ENCODE data around the gene SNRNP27. TPM values are rescaled to one million over a fixed set of nuclear protein-coding genes. Genes with fewer than 3 reads are reported as not detected.

Gene SNRNP27
- total and polyA plus RNA-seq, 3 donors from 2014 or later = 43.8 to 78.3 (median 77.1) TPM

GRCh38 chr2:69944756-69945155 is 51.0 kb downstream of the SNRNP27 start:
- intact Hi-C loops (cut with DNase I; ENCODE audit: low total_unique reads) = no loop called here
- no peak for DNase-seq
- Histone ChIP-seq H3K9me3 (no peaks in the 10 kb centered on the region), H3K4me3 (no peak overlapping the region), H3K36me3 (ENCODE audit: low read depth, missing control alignments) (no peaks in the 10 kb centered on the region), H3K4me1 (peaks cover 8% of the 10 kb centered on the region), H3K27me3 (no peaks in the 10 kb centered on the region), H3K27ac (no peak overlapping the region)
- WGBS, 2 donors = 96 to 98% methylated on average over 7 of the region's 7 CpGs
- TF ChIP-seq POLR2A (IDR thresholded peaks at IDR 0.05) = no peak
- no peak for TF ChIP-seq CTCF (IDR thresholded peaks at IDR 0.05)

- H3K4me3 ChIP-seq = no peak overlapping the region
- intact Hi-C loops (cut with DNase I; ENCODE audit: low total_unique reads) = no loop called here
- no peaks in the 10 kb centered on the region for H3K36me3 ChIP-seq (ENCODE audit: low read depth, missing control alignments)
- H3K27ac ChIP-seq = no peak overlapping the region
- no peaks in the 10 kb centered on the region for H3K27me3 ChIP-seq
- whole genome bisulfite sequencing, 2 donors = 90 to 93% methylated on average over 7 to 8 of the region's 8 CpGs
- no peak for TF ChIP-seq POLR2A (IDR thresholded peaks at IDR 0.05)
- no peak for TF ChIP-seq CTCF (IDR thresholded peaks at IDR 0.05)
- peaks cover 8% of the 10 kb centered on the region for H3K4me1 ChIP-seq
- H3K9me3 ChIP-seq = no peaks in the 10 kb centered on the region
- DNase-seq = no peak
Observed at GRCh38 chr2:69945441-69945840, 51.7 kb downstream of the SNRNP27 start.

- no peak overlapping the region for H3K27ac ChIP-seq
- no peaks in the 10 kb centered on the region for H3K27me3 ChIP-seq
- peaks cover 8% of the 10 kb centered on the region for H3K4me1 ChIP-seq
- TF ChIP-seq POLR2A (IDR thresholded peaks at IDR 0.05) (no peak), CTCF (IDR thresholded peaks at IDR 0.05) (no peak)
- H3K4me3 ChIP-seq = no peak overlapping the region
- intact Hi-C loops (cut with DNase I; ENCODE audit: low total_unique reads) = no loop called here
- WGBS, 2 donors = 87 to 88% methylated on average over 5 to 8 of the region's 8 CpGs
- no peaks in the 10 kb centered on the region for H3K36me3 ChIP-seq (ENCODE audit: low read depth, missing control alignments)
- no peaks in the 10 kb centered on the region for H3K9me3 ChIP-seq
- DNase-seq = no peak
Observed at GRCh38 chr2:69945941-69946340, 52.2 kb downstream of the SNRNP27 start.

GRCh38 chr2:69946351-69947324 is 52.9 kb downstream of the SNRNP27 start:
- H3K27me3 ChIP-seq = no peaks in the 10 kb centered on the region
- TF ChIP-seq CTCF (IDR thresholded peaks at IDR 0.05) (no peak), POLR2A (IDR thresholded peaks at IDR 0.05) (no peak)
- H3K9me3 ChIP-seq = no peaks in the 10 kb centered on the region
- no peaks in the 10 kb centered on the region for H3K36me3 ChIP-seq (ENCODE audit: low read depth, missing control alignments)
- DNase-seq = no peak
- intact Hi-C loops (cut with DNase I; ENCODE audit: low total_unique reads) = no loop called here
- WGBS, 2 donors = 75 to 83% methylated on average over 13 of the region's 13 CpGs
- no peak overlapping the region for H3K4me3 ChIP-seq
- H3K4me1 ChIP-seq = peaks cover 8% of the 10 kb centered on the region
- no peak overlapping the region for H3K27ac ChIP-seq
